Measurements from ENCODE around the gene NAV2.

NAV2 gene

DNA sequence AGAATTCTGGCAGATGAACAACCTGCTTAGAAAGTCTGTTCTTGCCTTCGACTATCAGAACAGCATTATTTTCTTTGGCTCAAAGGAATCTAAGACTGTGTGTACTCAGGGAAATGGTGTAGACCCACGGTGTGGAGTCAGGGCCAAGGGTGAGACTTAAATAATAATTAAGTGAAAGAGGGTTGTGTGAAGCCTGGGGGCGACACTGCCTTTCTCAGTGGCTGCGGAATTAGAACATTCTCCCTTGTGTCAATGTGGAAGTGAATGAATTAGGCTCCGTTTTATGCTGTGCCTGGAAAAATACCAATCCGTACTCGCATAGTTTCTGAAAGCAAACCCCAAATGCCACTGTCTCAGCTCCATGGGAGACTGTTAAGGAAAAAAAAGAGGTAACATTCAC lies 50.7 kb downstream of the NAV2 start:
- Mint-ChIP-seq H3K27ac (no peak overlapping the region), H3K4me1 (no peaks in the 10 kb centered on the region), H3K27me3 (peaks cover 18% of the 10 kb centered on the region), H3K4me3 (no peak overlapping the region), H3K9me3 (no peaks in the 10 kb centered on the region), H3K36me3 (no peaks in the 10 kb centered on the region)
- ATAC-seq (ENCODE audit: low read depth) (no peak), DNase-seq (ENCODE audit: low spot score in 2 of 2) (no peak)

DNA sequence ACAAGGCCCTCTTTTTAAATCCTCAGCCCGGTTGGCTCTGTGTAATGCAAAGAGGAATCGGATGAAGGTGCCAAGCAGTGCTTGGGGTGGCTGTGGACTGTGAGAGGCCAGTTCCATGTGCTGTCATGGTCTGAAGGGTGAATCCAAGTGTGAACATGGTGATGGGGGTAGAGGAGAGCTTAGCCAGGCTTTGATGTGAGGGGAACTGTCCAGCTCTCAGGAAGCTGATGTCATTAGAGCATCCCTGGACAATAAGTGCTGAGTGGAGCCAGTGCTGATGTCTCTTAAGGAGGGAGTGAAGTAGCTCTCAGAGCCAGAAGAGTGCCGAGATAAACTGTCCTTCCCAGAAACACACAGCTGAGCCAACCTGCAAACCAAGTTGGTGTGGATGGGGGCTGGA lies 53.6 kb downstream of the NAV2 start:
- DNase-seq (ENCODE audit: low spot score in 2 of 2) (no peak), ATAC-seq (ENCODE audit: low read depth) (no peak)
- Mint-ChIP-seq H3K27ac (no peak overlapping the region), H3K9me3 (no peaks in the 10 kb centered on the region), H3K4me1 (no peaks in the 10 kb centered on the region), H3K36me3 (no peaks in the 10 kb centered on the region), H3K27me3 (peaks cover 20% of the 10 kb centered on the region), H3K4me3 (no peak overlapping the region)

DNA sequence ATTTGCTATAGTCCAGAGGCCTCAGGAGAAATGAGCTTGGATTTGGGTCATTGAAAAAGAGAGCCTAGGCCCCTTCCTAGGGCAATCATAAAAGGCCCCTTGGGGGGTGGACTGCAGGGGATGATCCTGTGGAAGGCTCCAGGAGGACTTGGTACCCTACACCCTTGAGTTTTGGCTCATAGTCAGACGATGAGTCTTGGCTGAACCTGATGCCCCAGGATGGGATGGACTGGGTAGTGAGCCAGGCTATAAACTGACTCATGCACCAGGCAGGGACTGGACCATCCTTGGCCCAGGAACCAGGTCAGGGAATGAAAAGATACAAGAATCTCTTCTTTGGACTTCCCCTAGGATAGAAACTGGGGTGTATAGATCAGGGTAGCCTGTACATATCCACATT lies 54.2 kb downstream of the NAV2 start:
- no peak overlapping the region for H3K4me3 Mint-ChIP-seq
- peaks cover 20% of the 10 kb centered on the region for H3K27me3 Mint-ChIP-seq
- H3K9me3 Mint-ChIP-seq = no peaks in the 10 kb centered on the region
- no peaks in the 10 kb centered on the region for H3K36me3 Mint-ChIP-seq
- no peak overlapping the region for H3K27ac Mint-ChIP-seq
- H3K4me1 Mint-ChIP-seq = no peaks in the 10 kb centered on the region
- DNase-seq (ENCODE audit: low spot score in 2 of 2) = no peak
- no peak for ATAC-seq (ENCODE audit: low read depth)

DNA sequence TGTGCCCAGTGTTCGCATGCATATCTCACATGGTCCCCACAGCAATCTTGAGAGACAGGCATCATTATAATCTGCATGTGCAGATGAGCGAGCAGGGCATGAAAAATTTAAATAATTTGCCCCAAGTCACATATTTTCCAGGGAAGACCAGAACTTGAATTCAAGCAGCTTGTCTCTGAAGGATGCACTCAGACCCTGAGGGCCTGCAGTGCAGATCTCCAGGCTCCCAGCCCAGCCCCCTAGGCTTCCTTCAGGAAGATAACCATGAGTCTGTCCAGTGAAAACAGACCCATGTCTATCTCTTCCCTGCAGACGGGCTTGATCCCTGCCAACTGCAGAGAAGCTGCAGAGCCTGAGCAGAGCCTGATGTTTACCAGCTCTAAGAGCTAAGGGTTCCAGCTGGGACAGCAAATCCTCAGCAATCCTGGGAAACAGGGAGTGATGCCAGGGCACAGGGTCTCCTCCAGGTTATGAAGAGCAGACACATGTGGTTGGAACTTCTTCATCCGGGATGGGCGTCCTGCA lies 55.1 kb downstream of the NAV2 start:
- H3K27ac Mint-ChIP-seq = no peak overlapping the region
- H3K4me1 Mint-ChIP-seq = no peaks in the 10 kb centered on the region
- no peaks in the 10 kb centered on the region for H3K36me3 Mint-ChIP-seq
- H3K27me3 Mint-ChIP-seq = peaks cover 16% of the 10 kb centered on the region
- ATAC-seq (ENCODE audit: low read depth) (no peak), DNase-seq (ENCODE audit: low spot score in 2 of 2) (no peak)
- no peak overlapping the region for H3K4me3 Mint-ChIP-seq
- no peaks in the 10 kb centered on the region for H3K9me3 Mint-ChIP-seq

DNA sequence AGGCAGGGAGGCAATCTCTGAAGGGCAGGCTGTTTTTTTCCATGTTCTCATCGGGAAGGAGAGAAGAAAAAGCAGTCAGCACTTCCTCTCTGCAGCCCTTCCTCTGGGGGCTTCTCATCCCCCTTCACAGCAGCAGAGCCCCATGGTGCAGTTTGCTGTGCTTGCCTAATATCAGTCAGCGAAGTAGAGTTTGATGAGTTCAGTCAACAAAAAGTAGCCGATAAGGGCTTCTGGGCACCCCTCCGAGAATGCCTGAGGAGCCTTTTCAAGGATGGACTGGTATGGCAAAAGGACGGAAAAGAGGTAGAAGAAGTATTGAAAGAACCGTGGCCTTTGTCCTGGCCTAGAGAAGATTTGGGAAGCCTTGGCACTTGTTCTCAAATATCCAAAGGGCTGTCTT lies 55.6 kb downstream of the NAV2 start:
- H3K4me3 Mint-ChIP-seq = no peak overlapping the region
- H3K4me1 Mint-ChIP-seq = no peaks in the 10 kb centered on the region
- H3K27me3 Mint-ChIP-seq = peaks cover 14% of the 10 kb centered on the region
- H3K36me3 Mint-ChIP-seq = no peaks in the 10 kb centered on the region
- DNase-seq (ENCODE audit: low spot score in 2 of 2) (no peak), ATAC-seq (ENCODE audit: low read depth) (no peak)
- no peaks in the 10 kb centered on the region for H3K9me3 Mint-ChIP-seq
- H3K27ac Mint-ChIP-seq = no peak overlapping the region

DNA sequence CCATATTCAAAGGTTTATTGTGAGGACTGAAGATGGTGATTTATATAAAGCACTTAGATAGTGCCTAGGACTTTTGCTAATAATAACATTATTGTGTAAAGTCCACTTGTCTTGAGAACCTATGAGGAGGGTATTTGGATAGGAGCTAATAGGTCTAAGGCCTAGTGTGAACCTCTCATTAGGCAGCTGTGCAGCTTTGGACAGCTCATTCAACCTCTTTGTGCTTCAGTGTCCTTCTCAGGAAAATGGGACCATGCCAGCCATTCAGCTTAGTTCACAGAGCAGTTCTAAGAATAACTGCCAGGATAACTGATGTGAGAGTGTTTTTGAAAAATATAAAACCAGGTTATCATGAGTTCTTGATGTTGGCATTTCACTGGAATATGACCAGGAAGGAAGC lies 56.2 kb downstream of the NAV2 start:
- H3K4me3 Mint-ChIP-seq = no peak overlapping the region
- DNase-seq (ENCODE audit: low spot score in 2 of 2) (no peak), ATAC-seq (ENCODE audit: low read depth) (no peak)
- H3K36me3 Mint-ChIP-seq = no peaks in the 10 kb centered on the region
- no peaks in the 10 kb centered on the region for H3K9me3 Mint-ChIP-seq
- no peak overlapping the region for H3K27ac Mint-ChIP-seq
- peaks cover 13% of the 10 kb centered on the region for H3K27me3 Mint-ChIP-seq
- no peaks in the 10 kb centered on the region for H3K4me1 Mint-ChIP-seq

DNA sequence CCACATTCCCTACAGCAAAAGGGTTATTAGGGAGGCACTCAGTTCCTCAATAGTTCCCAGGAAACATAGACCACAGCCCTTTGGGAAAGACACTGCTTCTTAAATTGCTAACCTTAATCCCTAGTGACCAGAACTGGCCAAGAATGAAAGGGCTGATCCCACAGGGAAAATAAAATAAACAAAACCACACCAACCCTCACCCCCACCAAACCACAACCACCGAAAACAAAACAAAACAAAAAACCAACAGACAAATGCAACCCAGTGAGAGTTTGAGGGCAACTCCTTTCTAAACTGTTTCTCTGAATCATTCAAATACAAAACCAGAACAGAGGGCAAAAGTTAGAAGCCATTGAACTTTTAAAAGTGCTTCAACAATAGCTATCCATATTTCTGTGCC lies 57.2 kb downstream of the NAV2 start:
- DNase-seq (ENCODE audit: low spot score in 2 of 2) = no peak

DNA sequence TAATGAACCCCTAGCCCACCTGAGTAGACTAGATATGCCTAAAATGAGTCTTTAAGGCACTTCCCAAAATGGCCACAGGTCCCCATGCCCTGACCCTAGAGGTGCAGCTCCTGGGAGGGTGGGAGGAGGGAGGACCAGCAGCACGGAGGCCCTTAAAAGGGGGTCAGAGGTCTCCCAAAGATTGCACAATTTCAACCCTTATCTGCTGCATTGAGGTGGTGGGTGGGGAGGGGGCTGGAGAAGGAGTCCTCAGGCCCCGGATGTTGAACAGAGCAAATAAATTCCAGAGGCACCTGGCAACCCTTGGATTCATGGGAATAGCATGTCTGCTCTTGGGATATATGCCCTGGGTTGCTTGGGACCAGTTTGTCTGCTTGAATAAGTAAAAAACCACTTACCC lies 57.6 kb downstream of the NAV2 start:
- Mint-ChIP-seq H3K36me3 (no peaks in the 10 kb centered on the region), H3K4me1 (no peaks in the 10 kb centered on the region), H3K4me3 (no peak overlapping the region), H3K9me3 (no peaks in the 10 kb centered on the region), H3K27ac (no peak overlapping the region), H3K27me3 (peaks cover 14% of the 10 kb centered on the region)
- ATAC-seq (ENCODE audit: low read depth) (no peak), DNase-seq (ENCODE audit: low spot score in 2 of 2) (no peak)

More for the DNA sequence above, 57.2 kb downstream of the NAV2 start:
- no peak overlapping the region for H3K27ac Mint-ChIP-seq
- no peaks in the 10 kb centered on the region for H3K36me3 Mint-ChIP-seq
- H3K9me3 Mint-ChIP-seq = no peaks in the 10 kb centered on the region
- no peaks in the 10 kb centered on the region for H3K4me1 Mint-ChIP-seq
- no peak overlapping the region for H3K4me3 Mint-ChIP-seq
- H3K27me3 Mint-ChIP-seq = peaks cover 14% of the 10 kb centered on the region
- ATAC-seq (ENCODE audit: low read depth) = no peak

DNA sequence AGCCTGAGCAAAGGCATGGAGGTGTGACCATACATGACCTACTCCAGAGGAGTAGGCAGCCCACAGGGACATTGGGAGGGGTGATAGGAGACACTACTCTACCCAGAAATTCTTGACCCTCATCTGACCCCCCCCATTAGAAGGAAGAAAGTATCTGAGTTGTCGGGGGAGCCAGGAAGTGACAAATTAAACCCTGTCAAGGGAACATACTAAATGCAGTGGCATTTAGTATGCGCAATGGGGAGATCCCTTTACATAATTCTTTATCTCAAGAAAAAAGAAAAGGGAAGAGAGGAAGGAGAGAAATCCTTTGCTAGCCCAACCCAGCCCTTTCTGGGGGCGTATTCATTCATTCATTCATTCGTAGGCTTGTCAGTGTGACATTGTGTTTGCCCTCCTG lies 58.8 kb downstream of the NAV2 start:
- H3K4me1 Mint-ChIP-seq = peaks cover 4% of the 10 kb centered on the region
- peaks cover 3% of the 10 kb centered on the region for H3K9me3 Mint-ChIP-seq
- no peak for ATAC-seq (ENCODE audit: low read depth)
- no peak overlapping the region for H3K27ac Mint-ChIP-seq
- no peaks in the 10 kb centered on the region for H3K36me3 Mint-ChIP-seq
- DNase-seq (ENCODE audit: low spot score in 2 of 2) = no peak
- H3K27me3 Mint-ChIP-seq = peaks cover 14% of the 10 kb centered on the region
- no peak overlapping the region for H3K4me3 Mint-ChIP-seq

DNA sequence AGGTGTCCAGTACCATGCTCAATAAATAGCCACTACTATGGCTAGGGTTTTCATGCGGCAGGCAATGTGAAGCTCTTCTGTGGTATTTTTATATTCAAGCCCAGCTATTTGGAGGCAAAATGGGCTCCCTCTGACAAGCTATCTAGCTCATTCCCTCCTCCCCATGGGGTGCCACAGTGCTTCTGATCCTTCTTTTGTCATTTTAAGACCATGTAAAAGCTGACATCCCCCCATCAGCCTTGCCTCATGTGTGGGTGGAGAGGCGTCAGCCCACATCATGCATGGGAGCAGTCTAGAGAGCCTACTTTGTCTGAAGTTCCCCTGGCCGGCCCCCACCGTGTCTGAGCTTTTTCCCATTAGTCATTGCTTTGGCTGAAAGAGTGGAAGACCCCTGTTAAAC lies 59.8 kb downstream of the NAV2 start:
- H3K9me3 Mint-ChIP-seq = peaks cover 3% of the 10 kb centered on the region
- DNase-seq (ENCODE audit: low spot score in 2 of 2) = no peak
- peaks cover 15% of the 10 kb centered on the region for H3K27me3 Mint-ChIP-seq
- H3K27ac Mint-ChIP-seq = no peak overlapping the region
- H3K4me3 Mint-ChIP-seq = no peak overlapping the region
- ATAC-seq (ENCODE audit: low read depth) = no peak
- no peaks in the 10 kb centered on the region for H3K36me3 Mint-ChIP-seq
- H3K4me1 Mint-ChIP-seq = peaks cover 5% of the 10 kb centered on the region

DNA sequence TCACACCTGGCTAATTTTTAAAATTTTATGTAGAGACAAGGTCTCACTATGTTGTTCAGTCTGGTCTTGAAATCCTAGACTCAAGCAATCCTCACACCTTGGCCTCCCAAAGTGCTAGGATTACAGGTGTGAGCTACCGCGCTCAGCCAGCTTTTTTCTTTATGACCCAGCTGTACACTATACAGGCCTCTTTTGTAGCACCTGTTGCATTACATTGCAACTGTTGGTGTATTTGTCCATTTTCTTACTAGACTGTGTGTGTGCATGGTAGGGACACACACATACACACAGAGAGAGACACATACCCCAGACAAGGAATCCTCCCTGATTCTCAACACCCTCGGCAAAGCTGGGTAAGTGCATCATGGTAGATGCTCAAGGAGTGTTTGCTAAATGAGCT lies 61.7 kb downstream of the NAV2 start:
- H3K4me3 Mint-ChIP-seq = no peak overlapping the region
- H3K4me1 Mint-ChIP-seq = peaks cover 9% of the 10 kb centered on the region
- no peak overlapping the region for H3K27ac Mint-ChIP-seq

DNA sequence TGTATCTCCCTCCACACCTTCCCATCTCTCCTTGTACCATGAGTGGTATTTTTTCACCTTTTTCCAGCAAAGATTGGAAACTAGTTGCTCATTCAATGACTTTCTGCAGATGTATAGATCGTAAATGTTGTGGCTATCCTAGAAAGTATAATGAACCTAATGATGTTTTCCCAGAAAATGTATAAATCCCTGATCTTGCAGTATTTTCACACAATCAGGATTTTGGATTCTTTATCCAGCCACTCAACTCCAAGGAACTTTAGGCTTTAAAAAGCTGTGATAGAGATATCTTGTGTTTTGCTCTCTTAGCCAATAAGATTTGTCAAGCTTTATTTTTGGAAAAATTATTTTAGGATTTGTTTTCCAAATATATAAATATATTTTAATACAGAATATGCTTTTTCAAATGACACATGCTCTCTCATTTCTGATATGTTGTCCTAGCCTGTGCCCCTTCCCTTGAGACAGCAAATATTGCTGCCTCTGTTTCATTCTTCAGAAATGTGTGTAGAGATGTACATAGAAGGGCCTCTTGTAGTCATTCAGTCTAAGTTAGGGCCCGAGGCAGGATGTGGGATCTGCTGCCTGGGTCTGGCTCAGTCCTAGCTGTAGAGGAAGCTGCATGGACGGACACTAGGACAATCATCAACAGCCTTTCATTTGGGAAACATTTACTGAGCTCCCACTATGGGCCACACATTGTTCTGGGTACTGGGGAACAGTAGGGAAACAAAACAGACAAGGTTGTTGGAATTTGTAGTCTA lies 62.4 kb downstream of the NAV2 start:
- H3K27me3 Mint-ChIP-seq = peaks cover 21% of the 10 kb centered on the region

More for the DNA sequence above, 61.7 kb downstream of the NAV2 start:
- Mint-ChIP-seq H3K9me3 (peaks cover 3% of the 10 kb centered on the region), H3K27me3 (peaks cover 19% of the 10 kb centered on the region), H3K36me3 (no peaks in the 10 kb centered on the region)
- no peak for ATAC-seq (ENCODE audit: low read depth)
- DNase-seq (ENCODE audit: low spot score in 2 of 2) = no peak

DNA sequence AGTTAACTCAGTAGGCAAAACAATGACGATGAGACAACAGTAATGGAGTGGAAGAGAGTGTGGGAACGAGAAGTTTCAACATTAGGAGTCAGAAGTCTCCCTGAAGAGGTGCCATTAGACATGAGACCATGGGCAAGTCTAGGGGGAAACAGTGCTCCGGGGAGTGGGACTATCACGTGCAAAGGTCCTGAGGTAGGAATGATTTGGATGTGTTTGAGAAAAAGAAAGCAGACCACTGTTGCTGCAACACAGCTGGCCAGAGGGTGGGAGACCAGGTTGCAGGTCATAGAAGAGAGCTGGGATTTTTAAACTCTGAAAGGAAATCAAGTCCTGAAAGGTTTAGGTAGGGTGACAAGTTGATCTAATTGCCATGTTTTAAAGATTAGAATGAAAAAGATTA lies 63.0 kb downstream of the NAV2 start:
- H3K27ac Mint-ChIP-seq = no peak overlapping the region
- H3K27me3 Mint-ChIP-seq = peaks cover 21% of the 10 kb centered on the region
- DNase-seq (ENCODE audit: low spot score in 2 of 2) = no peak
- no peak for ATAC-seq (ENCODE audit: low read depth)
- peak overlapping the region; percentile 5 for H3K4me3 Mint-ChIP-seq
- no peaks in the 10 kb centered on the region for H3K36me3 Mint-ChIP-seq
- H3K4me1 Mint-ChIP-seq = peaks cover 9% of the 10 kb centered on the region
- H3K9me3 Mint-ChIP-seq = peaks cover 3% of the 10 kb centered on the region

More for the DNA sequence above, 62.4 kb downstream of the NAV2 start:
- Mint-ChIP-seq H3K4me3 (peak overlapping the region; percentile 5), H3K9me3 (peaks cover 3% of the 10 kb centered on the region), H3K27ac (no peak overlapping the region), H3K36me3 (no peaks in the 10 kb centered on the region), H3K4me1 (peaks cover 9% of the 10 kb centered on the region)
- ATAC-seq (ENCODE audit: low read depth) (no peak), DNase-seq (ENCODE audit: low spot score in 2 of 2) (no peak)

DNA sequence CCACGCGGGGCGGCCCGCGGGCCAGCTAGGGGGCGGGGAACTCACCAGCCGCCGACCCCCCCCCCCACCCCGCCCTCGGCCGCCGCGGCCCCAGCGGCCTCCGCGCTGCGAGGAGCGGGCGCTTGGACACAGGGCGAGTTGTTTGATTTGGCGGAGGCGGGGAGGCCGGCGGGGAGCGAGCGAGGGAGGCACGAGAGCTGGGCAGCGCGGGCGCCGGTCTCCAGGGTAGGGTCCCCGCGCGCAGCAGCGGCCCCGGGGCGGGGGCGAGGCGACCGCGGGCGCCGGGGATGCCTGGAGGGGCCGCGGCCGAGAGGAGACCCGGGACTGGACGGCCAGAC lies 64.4 kb downstream of the NAV2 start:
- H3K4me3 Mint-ChIP-seq = peak overlapping the region; percentile 68
- ATAC-seq (ENCODE audit: low read depth) = peak; percentile 28
- peak in 1 of 2 donors; percentile 23 for DNase-seq (ENCODE audit: low spot score in 2 of 2)
- H3K9me3 Mint-ChIP-seq = peaks cover 3% of the 10 kb centered on the region
- peaks cover 9% of the 10 kb centered on the region for H3K4me1 Mint-ChIP-seq
- H3K36me3 Mint-ChIP-seq = no peaks in the 10 kb centered on the region
- peak overlapping the region; percentile 87 for H3K27ac Mint-ChIP-seq
- peaks cover 22% of the 10 kb centered on the region for H3K27me3 Mint-ChIP-seq

All from memory B cell (primary cell).